Measurements from ENCODE around the gene SYMPK. TPM values are rescaled to one million over a fixed set of nuclear protein-coding genes. Genes with fewer than 3 reads are reported as not detected.

Gene SYMPK
- total and polyA plus RNA-seq, 9 donors = 24.8 to 61.9 (median 50.1) TPM

GRCh38 chr19:45905011-45905410 is 42.1 kb upstream of the SYMPK start:
- Histone ChIP-seq H3K27ac (no peak overlapping the region), H3K27me3 (no peaks in the 10 kb centered on the region), H3K36me3 (no peaks in the 10 kb centered on the region), H3K9me3 (no peaks in the 10 kb centered on the region), H3K4me3 (no peak overlapping the region), H3K4me1 (ENCODE audit: insufficient read depth) (peaks cover 5% of the 10 kb centered on the region)
- TF ChIP-seq EP300 (IDR thresholded peaks at IDR 0.05) = no peak
- no peak for TF ChIP-seq POLR2A (IDR thresholded peaks at IDR 0.05)
- TF ChIP-seq, protein P1, sequence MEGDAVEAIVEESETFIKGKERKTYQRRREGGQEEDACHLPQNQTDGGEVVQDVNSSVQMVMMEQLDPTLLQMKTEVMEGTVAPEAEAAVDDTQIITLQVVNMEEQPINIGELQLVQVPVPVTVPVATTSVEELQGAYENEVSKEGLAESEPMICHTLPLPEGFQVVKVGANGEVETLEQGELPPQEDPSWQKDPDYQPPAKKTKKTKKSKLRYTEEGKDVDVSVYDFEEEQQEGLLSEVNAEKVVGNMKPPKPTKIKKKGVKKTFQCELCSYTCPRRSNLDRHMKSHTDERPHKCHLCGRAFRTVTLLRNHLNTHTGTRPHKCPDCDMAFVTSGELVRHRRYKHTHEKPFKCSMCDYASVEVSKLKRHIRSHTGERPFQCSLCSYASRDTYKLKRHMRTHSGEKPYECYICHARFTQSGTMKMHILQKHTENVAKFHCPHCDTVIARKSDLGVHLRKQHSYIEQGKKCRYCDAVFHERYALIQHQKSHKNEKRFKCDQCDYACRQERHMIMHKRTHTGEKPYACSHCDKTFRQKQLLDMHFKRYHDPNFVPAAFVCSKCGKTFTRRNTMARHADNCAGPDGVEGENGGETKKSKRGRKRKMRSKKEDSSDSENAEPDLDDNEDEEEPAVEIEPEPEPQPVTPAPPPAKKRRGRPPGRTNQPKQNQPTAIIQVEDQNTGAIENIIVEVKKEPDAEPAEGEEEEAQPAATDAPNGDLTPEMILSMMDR (IDR thresholded peaks at IDR 0.05) = no peak
- 71 to 74% (median 74%) methylated on average over 10 of the region's 10 CpGs for WGBS, 3 donors
- intact Hi-C loops (cut with DNase I) = no loop called here
- DNase-seq = no peak

DNA sequence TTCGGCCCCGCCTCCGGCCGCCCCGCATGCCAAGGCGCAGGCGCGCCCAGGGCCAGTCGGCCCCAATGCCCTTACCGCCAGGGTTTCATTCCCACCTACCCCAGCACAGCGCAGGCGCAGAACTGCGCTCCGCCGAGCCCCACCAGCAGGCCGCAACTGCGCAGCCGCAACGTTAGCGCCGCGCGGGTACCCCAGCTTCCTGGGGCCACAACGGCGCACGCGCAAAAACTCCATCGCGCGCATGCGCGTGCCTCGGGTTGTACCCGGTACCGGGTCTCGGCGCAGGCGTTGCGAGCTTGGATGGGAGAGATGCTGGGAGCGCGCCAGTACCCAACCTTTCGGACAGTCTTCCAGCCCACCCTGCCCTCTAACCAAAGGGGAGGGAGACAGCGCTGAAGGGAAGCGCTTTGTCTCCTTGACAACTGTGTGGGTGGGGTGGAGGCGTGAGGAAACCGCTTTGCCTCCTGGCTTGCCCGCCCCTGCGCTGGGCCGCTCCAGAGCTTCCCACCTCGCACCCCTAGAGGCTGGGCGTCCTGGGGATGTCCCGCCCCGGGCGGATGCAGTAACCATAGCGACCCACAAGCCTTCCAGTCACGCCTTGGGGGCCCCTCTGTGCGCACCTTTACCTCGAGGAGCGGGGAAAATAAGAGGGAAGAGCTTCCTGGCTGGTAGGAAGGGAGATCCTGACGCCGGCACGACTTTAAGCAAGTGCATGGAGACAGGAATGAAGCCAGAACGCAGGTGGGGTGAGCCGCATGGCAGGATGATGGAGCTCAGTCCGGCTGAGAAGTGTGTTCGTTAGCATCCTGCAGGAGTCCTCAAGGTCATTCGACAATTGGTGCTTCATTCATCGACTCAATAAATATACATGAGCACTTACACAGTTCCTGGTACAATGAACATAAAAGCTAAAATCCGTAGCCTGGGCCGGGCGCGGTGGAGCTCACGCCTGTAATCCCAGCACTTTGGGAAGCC is 40.0 kb upstream of the SYMPK start:
- Histone ChIP-seq H3K27ac (peak overlapping the region in 1 of 2 donors; percentile 56), H3K27me3 (no peaks in the 10 kb centered on the region), H3K4me3 (peak overlapping the region; percentile 62), H3K9me3 (no peaks in the 10 kb centered on the region), H3K4me1 (ENCODE audit: insufficient read depth) (peaks cover 5% of the 10 kb centered on the region), H3K36me3 (no peaks in the 10 kb centered on the region)
- intact Hi-C loops (cut with DNase I) = no loop called here
- WGBS, 3 donors = 1 to 4% (median 2%) methylated on average over 47 to 73 of the region's 73 CpGs
- peak; percentile 98 to 100 (median 99) for DNase-seq
- TF ChIP-seq, protein P1 (IDR thresholded peaks at IDR 0.05) = no peak
- no peak for TF ChIP-seq EP300 (IDR thresholded peaks at IDR 0.05)
- TF ChIP-seq POLR2A (IDR thresholded peaks at IDR 0.05) = peak; percentile 46

- intact Hi-C loops (cut with DNase I) = no loop called here
- Histone ChIP-seq H3K27me3 (no peaks in the 10 kb centered on the region), H3K36me3 (no peaks in the 10 kb centered on the region), H3K4me3 (peak within 1 kb of the TSS; percentile 62), H3K4me1 (ENCODE audit: insufficient read depth) (peaks cover 5% of the 10 kb centered on the region), H3K27ac (peak within 1 kb of the TSS in 1 of 2 donors; percentile 56), H3K9me3 (no peaks in the 10 kb centered on the region)
- 1 to 2% (median 1%) methylated on average over 45 to 47 of the region's 47 CpGs for WGBS, 3 donors
- peak in 3 of 5 donors; percentile 36 to 43 (median 38) for DNase-seq
- TF ChIP-seq, protein P1 (IDR thresholded peaks at IDR 0.05) = no peak
These were observed 39.1 kb upstream of the SYMPK start, which contains the start of gene MYPOP for GRCh38 chr19:45901912-45902650. Gene MYPOP (minus strand): TSS chr19:45902613. CDS start chr19:45901773, 840 bp downstream.

GRCh38 chr19:45901432-45901911 is 38.5 kb upstream of the SYMPK start:
- Histone ChIP-seq H3K27ac (peak overlapping the region in 1 of 2 donors; percentile 35), H3K4me3 (peak overlapping the region; percentile 62), H3K36me3 (no peaks in the 10 kb centered on the region), H3K27me3 (no peaks in the 10 kb centered on the region), H3K4me1 (ENCODE audit: insufficient read depth) (peaks cover 5% of the 10 kb centered on the region), H3K9me3 (no peaks in the 10 kb centered on the region)
- intact Hi-C loops (cut with DNase I) = no loop called here
- TF ChIP-seq EP300 (IDR thresholded peaks at IDR 0.05) = no peak
- TF ChIP-seq, protein P1 (IDR thresholded peaks at IDR 0.05) = no peak
- WGBS, 3 donors = 3 to 11% (median 4%) methylated on average over 23 to 69 of the region's 69 CpGs
- DNase-seq = peak; percentile 40 to 71 (median 61)

Data from ovary (tissue), 9 donors.